H1 (cell line): Measurements from ENCODE around the gene CD52. TPM values are rescaled to one million over a fixed set of nuclear protein-coding genes. Genes with fewer than 3 reads are reported as not detected.
"Not testable (repeated sequence)": the region's sequence is repeated elsewhere in the genome, so short reads cannot be mapped to it uniquely, and the experiment has no call there.

Experiments used
- CTCF ChIA-PET: fragments of 300-600 bp; sonication (Branson Sonifier 250); formaldehyde crosslinking; loops from one replicate; lab custom pipeline; 2021; ENCODE audit not compliant: partially characterized antibody; lab: Charles Lee
- POLR2A ChIA-PET: fragments of 300-600 bp; sonication (Branson Sonifier 250); formaldehyde crosslinking; loops from one replicate; lab custom pipeline; 2021; ENCODE audit warnings: inconsistent platforms; ENCODE audit not compliant: partially characterized antibody; lab: Charles Lee
- DNase-seq, 2 experiments: peaks; one replicate each; pipeline versions ENCODE4 v3.0.0 to v3.0.0-alpha.2; 2010 to 2022; ENCODE audit warnings: low spot score in 2 of 2, low read depth in 1 of 2, mixed read lengths in 1 of 2
- FAIRE-seq: peaks from 2 replicates; lab custom pipeline; 2011; peaks lifted over from hg19 to GRCh38; lab: Jason Lieb, UNC
- H2AFZ ChIP-seq: 2 replicates; pipeline ENCODE4 v1.8.1; 2012; ENCODE audit warnings: low read length, inconsistent platforms
- H2AK5ac ChIP-seq: 2 replicates; pipeline ENCODE4 v1.6.1; 2013; ENCODE audit warnings: low read depth, low read length
- H2BK120ac ChIP-seq: replicated peaks from 2 replicates; pipeline ENCODE3; 2013; ENCODE audit warnings: low read depth, low read length, inconsistent platforms
- H2BK12ac ChIP-seq: 2 replicates; pipeline ENCODE4 v1.6.1; 2013; ENCODE audit warnings: low read depth, low read length
- H2BK15ac ChIP-seq: 2 replicates; pipeline ENCODE4 v1.6.1; 2013; ENCODE audit warnings: low read length
- H2BK20ac ChIP-seq: 2 replicates; pipeline ENCODE4 v1.6.1; 2013; ENCODE audit warnings: low read length
- H2BK5ac ChIP-seq: 2 replicates; pipeline ENCODE4 v1.6.1; 2013; ENCODE audit warnings: low read depth, low read length
- H3K14ac ChIP-seq: 2 replicates; pipeline ENCODE4 v1.6.1; 2013; ENCODE audit warnings: inconsistent platforms; ENCODE audit not compliant: insufficient read length
- H3K18ac ChIP-seq: 2 replicates; pipeline ENCODE4 v1.6.1; 2013; ENCODE audit warnings: low read length; ENCODE audit errors: extremely low read depth
- H3K23ac ChIP-seq: 2 replicates; pipeline ENCODE4 v1.6.1; 2013; ENCODE audit warnings: inconsistent platforms; ENCODE audit not compliant: insufficient read length
- H3K23me2 ChIP-seq: 2 replicates; pipeline ENCODE4 v1.6.1; 2013; ENCODE audit warnings: low read depth, low read length
- H3K27ac ChIP-seq: 2 replicates; pipeline ENCODE4 v1.6.1; 2011; ENCODE audit warnings: low read depth, low read length, inconsistent platforms
- H3K27me3 ChIP-seq, 4 experiments: replicated peaks in 1 of 4; 1 replicate in 1 of 4; 2 replicates in 3 of 4; pipeline versions ENCODE4 v1.6.1 to v1.8.1; 2011 to 2013; ENCODE audit warnings: low read length in 3 of 4, mild to moderate bottlenecking in 3 of 4, inconsistent platforms in 2 of 4, mixed read lengths in 2 of 4, moderate library complexity in 1 of 4; ENCODE audit not compliant: control insufficient read depth in 3 of 4, insufficient read depth in 3 of 4; ENCODE audit errors: extremely low read depth in 1 of 4
- H3K36me3 ChIP-seq, 4 experiments: 2 replicates each; pipeline versions ENCODE4 v1.6.1 to v1.8.1; 2011 to 2013; ENCODE audit warnings: mild to moderate bottlenecking in 4 of 4, low read length in 3 of 4, moderate library complexity in 2 of 4, control low read depth in 1 of 4, inconsistent platforms in 1 of 4; ENCODE audit not compliant: insufficient read depth in 4 of 4, control insufficient read depth in 2 of 4
- H3K4ac ChIP-seq: replicated peaks from 2 replicates; pipeline ENCODE3; 2013; ENCODE audit warnings: low read length, low read depth, mixed read lengths, inconsistent platforms; ENCODE audit not compliant: insufficient read length
- H3K4me1 ChIP-seq, 4 experiments: replicated peaks in 1 of 4; 1 replicate in 1 of 4; 2 replicates in 3 of 4; pipeline versions ENCODE4 v1.6.1 to v1.8.1; 2011 to 2013; ENCODE audit warnings: low read length in 3 of 4, inconsistent platforms in 2 of 4, mixed read lengths in 1 of 4; ENCODE audit not compliant: insufficient read depth in 4 of 4, control insufficient read depth in 3 of 4
- H3K4me2 ChIP-seq, 2 experiments: 2 replicates each; pipeline versions ENCODE4 v1.6.1 to v1.8.1; 2011 to 2013; ENCODE audit warnings: low read depth in 2 of 2, low read length in 2 of 2, control low read depth in 1 of 2, inconsistent platforms in 1 of 2, mild to moderate bottlenecking in 1 of 2; ENCODE audit not compliant: insufficient read depth in 1 of 2
- H3K4me3 ChIP-seq, 4 experiments: fragments of 200-600, 300-600 bp in 1 of 4; sonication (generic), shearing (Covaris generic), sonication (Bioruptor Twin) in 1 of 4; 2 replicates each; pipeline versions ENCODE4 v1.5.1 to v1.8.1; 2011 to 2016; ENCODE audit warnings: low read length in 4 of 4, low read depth in 3 of 4, control low read depth in 2 of 4, inconsistent platforms in 2 of 4, mild to moderate bottlenecking in 2 of 4, mixed read lengths in 1 of 4, moderate library complexity in 1 of 4; ENCODE audit not compliant: insufficient read depth in 2 of 4; ENCODE audit errors: extremely low read depth in 1 of 4
- H3K56ac ChIP-seq: replicated peaks from 2 replicates; pipeline ENCODE3; 2013; ENCODE audit warnings: low read depth, mild to moderate bottlenecking, mixed read lengths, low read length, inconsistent platforms; ENCODE audit not compliant: insufficient read length
- H3K79me1 ChIP-seq: 2 replicates; pipeline ENCODE4 v1.6.1; 2013; ENCODE audit warnings: low read depth, low read length, control low read depth
- H3K79me2 ChIP-seq, 2 experiments: 2 replicates each; pipeline versions ENCODE4 v1.6.1 to v1.8.1; 2012 to 2013; ENCODE audit warnings: low read length in 2 of 2, mild to moderate bottlenecking in 2 of 2, inconsistent platforms in 1 of 2; ENCODE audit not compliant: insufficient read depth in 2 of 2, control insufficient read depth in 1 of 2
- H3K9ac ChIP-seq, 4 experiments: replicated peaks in 1 of 4; 1 replicate in 1 of 4; 2 replicates in 3 of 4; pipeline versions ENCODE4 v1.6.1 to v1.8.1; 2011 to 2013; ENCODE audit warnings: low read depth in 3 of 4, low read length in 3 of 4, control low read depth in 2 of 4, mild to moderate bottlenecking in 2 of 4, moderate library complexity in 2 of 4, inconsistent platforms in 1 of 4; ENCODE audit errors: extremely low read depth in 1 of 4
- H3K9me3 ChIP-seq, 2 experiments: 2 replicates each; pipeline versions ENCODE4 v1.6.1 to v1.8.1; 2012 to 2013; ENCODE audit warnings: mild to moderate bottlenecking in 2 of 2, moderate library complexity in 2 of 2, control low read depth in 1 of 2, inconsistent platforms in 1 of 2, low read depth in 1 of 2, low read length in 1 of 2, mixed read lengths in 1 of 2; ENCODE audit not compliant: insufficient read depth in 2 of 2
- H4K20me1 ChIP-seq, 2 experiments: replicated peaks in 1 of 2; 2 replicates each; pipeline versions ENCODE3 to v1.8.1; 2011 to 2013; ENCODE audit warnings: inconsistent platforms in 2 of 2, low read length in 2 of 2, mild to moderate bottlenecking in 1 of 2; ENCODE audit not compliant: insufficient read depth in 2 of 2, control insufficient read depth in 1 of 2
- H4K5ac ChIP-seq: 2 replicates; pipeline ENCODE4 v1.6.1; 2013; ENCODE audit warnings: low read length, low read depth, mixed read lengths, inconsistent platforms; ENCODE audit not compliant: insufficient read length
- H4K8ac ChIP-seq: 2 replicates; pipeline ENCODE4 v1.8.0; 2013; ENCODE audit warnings: mild to moderate bottlenecking, moderate library complexity, low read length, inconsistent platforms; ENCODE audit not compliant: insufficient read depth; ENCODE audit errors: extremely low read depth
- H4K91ac ChIP-seq: replicated peaks from 2 replicates; pipeline ENCODE3; 2013; ENCODE audit warnings: low read length, mixed read lengths, inconsistent platforms; ENCODE audit not compliant: insufficient read length
- WGBS, 2 experiments: shearing (Covaris generic) in 1 of 2; methylation state at CpG; one replicate each; pipeline versions ENCODE4 v1.1.6 to v1.1.7; 2013 to 2015; ENCODE audit warnings: low lambda C conversion rate in 2 of 2, mixed read lengths in 2 of 2, inconsistent platforms in 1 of 2, low coverage in 1 of 2, missing lambda C conversion rate in 1 of 2; ENCODE audit not compliant: insufficient replicate concordance in 2 of 2, insufficient coverage in 1 of 2, insufficient read length in 1 of 2; ENCODE audit errors: extremely low coverage in 1 of 2, missing lambda C conversion rate in 1 of 2; 5-methylcytosine and 5-hydroxymethylcytosine counted together
- polyA plus RNA-seq, 7 experiments: library from polyadenylated mRNA; depleted of rRNA in 3 of 7; stranded (reverse) in 5 of 7; unstranded in 2 of 7; fragments of >200 nt in 5 of 7; fragments of 200-250 nt in 2 of 7; gene quantifications; 1 replicate in 5 of 7; 2 replicates in 1 of 7; 4 replicates in 1 of 7; pipeline versions ENCODE4 v1.2.1 to v1.2.3, GENCODE V29; 2011 to 2013; ENCODE audit warnings: missing spikeins in 2 of 7, mixed read lengths in 2 of 7
- total RNA-seq: library from RNA; stranded (reverse); fragmentation: NEBNext Ultra II Directional; extraction: Animal tissue kit (Norgen Biotek cat#: 25700); gene quantifications from 2 replicates; pipeline ENCODE4 v1.2.1, GENCODE V29; 2021

The CD52 gene
- total and polyA plus RNA-seq, 2 of the 8 experiments (the other 6 are each of a cell fraction or from before 2014, with no cell fraction given), result 2.4 to 3.1 TPM

- H3K56ac ChIP-seq, H4K20me1 ChIP-seq, H3K14ac ChIP-seq, H3K9ac ChIP-seq, DNase-seq, H3K4me3 ChIP-seq, FAIRE-seq, H2AK5ac ChIP-seq, H3K4me2 ChIP-seq, H4K91ac ChIP-seq, H4K5ac ChIP-seq, H2BK20ac ChIP-seq, H2BK120ac ChIP-seq, H3K4ac ChIP-seq, H3K18ac ChIP-seq, H3K27me3 ChIP-seq, H3K36me3 ChIP-seq, H3K23me2 ChIP-seq, H3K23ac ChIP-seq, H3K79me2 ChIP-seq, H3K79me1 ChIP-seq, H3K9me3 ChIP-seq, H3K27ac ChIP-seq, H3K4me1 ChIP-seq: not testable (repeated sequence)
- H2BK5ac ChIP-seq, result peak overlapping the region; percentile 28; the same call in 1 of the 2 replicates
- 86% methylated on average over 19 of the region's 21 CpGs; no CpG with 5 or more reads in 1 of the 2 experiments for whole genome bisulfite sequencing, 2 experiments
- ChIA-PET CTCF (interaction anchor here (0.6 to 57.0 kb wide), 9 partner anchors 8 to 311 kb away, joined by 3 to 1530 read pairs (median 4); partner anchors contain the start of genes CATSPER4, CD52, SH3BGRL3 and UBXN11), POLR2A (interaction anchor here (0.6 to 4.6 kb wide), 16 partner anchors 9 to 134 kb away, joined by 3 to 29 read pairs (median 4); partner anchors contain the start of genes CD52 and LIN28A)
- peak overlapping the region; percentile 50; the same call in 1 of the 2 replicates for H2BK12ac ChIP-seq
- H2AFZ ChIP-seq, result 0 out of 2 replicates have a peak overlapping the region, but pooled peaks have one; percentile 25
- peak overlapping the region; percentile 53; the same call in 1 of the 2 replicates for H2BK15ac ChIP-seq
- 0 out of 2 replicates have a peak overlapping the region, but pooled peaks have one; percentile 3 for H4K8ac ChIP-seq
These were observed 9.5 kb upstream of the CD52 start for GRCh38 chr1:26307966-26308899.
